K562 (cell line): Measurements from ENCODE around the gene KCNH2. TPM values are rescaled to one million over a fixed set of nuclear protein-coding genes. Genes with fewer than 3 reads are reported as not detected.

Source experiments
- CCAR2 ChIP-seq: fragments of 200-400 bp; formaldehyde crosslinking; IDR thresholded peaks from 2 replicates; pipeline ENCODE4 v1.6.1; 2017; ENCODE audit warnings: mild to moderate bottlenecking, low read depth, low read length
- CCNT2 ChIP-seq: IDR thresholded peaks from 2 replicates; pipeline ENCODE4 v1.6.1; 2011; ENCODE audit warnings: borderline replicate concordance, low read depth, mild to moderate bottlenecking, moderate library complexity, mixed read lengths, low read length; ENCODE audit not compliant: insufficient read length; ENCODE audit errors: extremely low read depth
- ELF1 ChIP-seq: fragments of 200-800 bp; sonication (Bioruptor generic); IDR thresholded peaks from 2 replicates; pipeline ENCODE4 v1.6.1; 2016; ENCODE audit warnings: missing genetic modification characterization, missing compliant biosample characterization
- ELF4 ChIP-seq: fragments of 450-650 bp; formaldehyde crosslinking; IDR thresholded peaks from 2 replicates; pipeline ENCODE4 v1.4.0; 2022; ENCODE audit warnings: missing genetic modification characterization
- HCFC1 ChIP-seq: IDR thresholded peaks from 2 replicates; pipeline ENCODE4 v1.6.1; 2012; ENCODE audit warnings: low read depth, low read length, improper control_type of control experiment
- HDAC1 ChIP-seq, 2 experiments: fragments of 450-650 bp; IDR thresholded peaks; 2 replicates each; pipeline ENCODE4 v1.6.1; 2016 to 2017; ENCODE audit warnings: inconsistent platforms in 1 of 2, mild to moderate bottlenecking in 1 of 2, moderate library complexity in 1 of 2
- HDAC2 ChIP-seq: fragments of 450-650 bp; IDR thresholded peaks from 2 replicates; pipeline ENCODE4 v1.6.1; 2016; ENCODE audit warnings: mild to moderate bottlenecking
- JUND ChIP-seq, 2 experiments: IDR thresholded peaks; 2 replicates in 1 of 2; 3 replicates in 1 of 2; pipeline ENCODE4 v1.6.1; 2011; ENCODE audit warnings: borderline replicate concordance in 2 of 2, low read depth in 2 of 2, low read length in 2 of 2, improper control_type of control experiment in 1 of 2, missing biosample characterization in 1 of 2, missing genetic modification characterization in 1 of 2, missing genetic modification reagents in 1 of 2
- KAT8 ChIP-seq: fragments of 450-650 bp; IDR thresholded peaks from 2 replicates; pipeline ENCODE4 v1.6.1; 2016; ENCODE audit warnings: low read depth, mild to moderate bottlenecking
- KLF6 ChIP-seq: fragments of 250-450 bp; sonication (Bioruptor Pico); IDR thresholded peaks from 2 replicates; pipeline ENCODE4 v1.4.0; 2020; ENCODE audit warnings: mild to moderate bottlenecking, moderate library complexity, borderline replicate concordance
- MAFK ChIP-seq: IDR thresholded peaks from 2 replicates; pipeline ENCODE4 v1.6.1; 2011; ENCODE audit warnings: low read length, improper control_type of control experiment
- NR1H2 ChIP-seq: sonication (generic); formaldehyde crosslinking; IDR thresholded peaks from 2 replicates; pipeline ENCODE4 v1.4.0; 2020; ENCODE audit warnings: mild to moderate bottlenecking, missing genetic modification reagents
- RFX1 ChIP-seq: fragments of 450-650 bp; IDR thresholded peaks from 2 replicates; pipeline ENCODE4 v1.6.1; 2016; ENCODE audit warnings: mild to moderate bottlenecking, moderate library complexity
- SP1 ChIP-seq: sonication (generic); formaldehyde crosslinking; IDR thresholded peaks from 2 replicates; pipeline ENCODE4 v1.8.1; 2022; ENCODE audit warnings: mild to moderate bottlenecking, missing genetic modification reagents
- ZNF347 ChIP-seq: fragments of 450-650 bp; formaldehyde crosslinking; IDR thresholded peaks from 2 replicates; pipeline ENCODE4 v1.4.0; 2020; ENCODE audit warnings: low read depth, mild to moderate bottlenecking, moderate library complexity
- ZNF76 ChIP-seq: fragments of 250-450 bp; sonication (Bioruptor Pico); IDR thresholded peaks from 2 replicates; pipeline ENCODE4 v1.4.0; 2020; ENCODE audit warnings: mild to moderate bottlenecking, moderate library complexity, borderline replicate concordance
- ZSCAN29 ChIP-seq: fragments of 450-650 bp; IDR thresholded peaks from 2 replicates; pipeline ENCODE4 v1.6.1; 2017
- polyA plus RNA-seq, 8 experiments: library from polyadenylated mRNA; depleted of rRNA in 4 of 8; stranded (reverse) in 5 of 8; unstranded in 3 of 8; fragments of >200 nt; fragmentation: Nextera tagmentation in 2 of 8; fragmentation: Illumina TruSeq in 1 of 8; extraction: Ambion mirVana in 2 of 8; extraction: Trizol in 1 of 8; gene quantifications; 2 replicates each; pipeline versions ENCODE4 v1.2.1 to v1.2.3, GENCODE V29; 2011 to 2014; ENCODE audit warnings: inconsistent platforms in 1 of 8, missing spikeins in 1 of 8
- total RNA-seq, 7 experiments: library from RNA; depleted of rRNA in 6 of 7; stranded (reverse); fragments of >200 nt in 6 of 7; fragmentation: Illumina TruSeq in 2 of 7; extraction: Trizol in 2 of 7; gene quantifications; 2 replicates each; pipeline versions ENCODE4 v1.2.1 to v1.2.3, GENCODE V29; 2011 to 2021; ENCODE audit warnings: low replicate concordance in 1 of 7
- TF ChIP-seq, protein P1 (sequence below): IDR thresholded peaks from 2 replicates; pipeline ENCODE4 v1.6.1; 2011; ENCODE audit warnings: borderline replicate concordance, low read depth, mild to moderate bottlenecking, moderate library complexity, low read length; ENCODE audit not compliant: insufficient read depth, poor library complexity, severe bottlenecking
- TF ChIP-seq, protein P2 (sequence below), 2 experiments: fragments of 450-650 bp in 1 of 2; sonication (generic) in 1 of 2; formaldehyde crosslinking in 1 of 2; IDR thresholded peaks in 1 of 2; conservative IDR thresholded peaks in 1 of 2; 2 replicates each; pipeline versions ENCODE4 v1.6.1 to v1.8.1; 2016 to 2023; ENCODE audit warnings: mild to moderate bottlenecking in 2 of 2, moderate library complexity in 2 of 2, inconsistent platforms in 1 of 2, missing genetic modification reagents in 1 of 2

KCNH2 gene
- total and polyA plus RNA-seq, 9 of the 15 experiments (the other 6 are each of a cell fraction or from before 2014, with no cell fraction given) = 18.1 to 368 (median 218) TPM

DNA sequence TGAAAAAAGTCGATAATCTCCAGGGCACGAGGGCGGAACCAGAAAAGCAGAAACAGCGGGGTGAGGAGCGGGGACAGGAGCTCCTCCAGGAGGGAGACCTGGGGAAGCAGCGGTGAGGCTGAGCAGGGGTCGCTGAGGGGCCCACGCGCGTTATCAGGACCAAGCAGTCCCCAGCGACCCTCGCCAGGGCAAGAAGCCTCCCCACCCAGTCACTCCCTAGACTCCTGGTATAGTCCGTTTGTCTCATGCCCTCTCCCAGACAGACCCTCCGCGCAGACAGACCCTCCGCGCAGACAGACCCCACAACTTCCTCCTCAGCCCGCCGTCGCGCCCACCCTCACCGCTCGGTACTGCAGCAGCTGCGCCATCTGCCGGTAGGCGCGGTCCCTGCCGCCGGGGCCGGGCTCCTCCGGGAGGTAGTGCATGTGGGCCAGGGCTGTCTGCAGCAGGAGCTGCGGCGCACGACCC, 39.9 kb upstream of the KCNH2 start (continued):
- TF ChIP-seq ELF4 (CRISPR knock-in tag) = no peak
- no peak for TF ChIP-seq CCAR2
- TF ChIP-seq ZNF347 (CRISPR knock-in tag) = no peak
- no peak for TF ChIP-seq KLF6 (CRISPR knock-in tag)
- no peak; the same call in 1 of the 2 replicates for TF ChIP-seq NR1H2 (CRISPR knock-in tag)
- TF ChIP-seq HCFC1 = no peak
- TF ChIP-seq ELF1 (tag) = peak; percentile 64
- TF ChIP-seq, protein P1, sequence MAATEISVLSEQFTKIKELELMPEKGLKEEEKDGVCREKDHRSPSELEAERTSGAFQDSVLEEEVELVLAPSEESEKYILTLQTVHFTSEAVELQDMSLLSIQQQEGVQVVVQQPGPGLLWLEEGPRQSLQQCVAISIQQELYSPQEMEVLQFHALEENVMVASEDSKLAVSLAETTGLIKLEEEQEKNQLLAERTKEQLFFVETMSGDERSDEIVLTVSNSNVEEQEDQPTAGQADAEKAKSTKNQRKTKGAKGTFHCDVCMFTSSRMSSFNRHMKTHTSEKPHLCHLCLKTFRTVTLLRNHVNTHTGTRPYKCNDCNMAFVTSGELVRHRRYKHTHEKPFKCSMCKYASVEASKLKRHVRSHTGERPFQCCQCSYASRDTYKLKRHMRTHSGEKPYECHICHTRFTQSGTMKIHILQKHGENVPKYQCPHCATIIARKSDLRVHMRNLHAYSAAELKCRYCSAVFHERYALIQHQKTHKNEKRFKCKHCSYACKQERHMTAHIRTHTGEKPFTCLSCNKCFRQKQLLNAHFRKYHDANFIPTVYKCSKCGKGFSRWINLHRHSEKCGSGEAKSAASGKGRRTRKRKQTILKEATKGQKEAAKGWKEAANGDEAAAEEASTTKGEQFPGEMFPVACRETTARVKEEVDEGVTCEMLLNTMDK = peak; percentile 82
- peak; percentile 42 for TF ChIP-seq SP1 (CRISPR knock-in tag)
- peak; percentile 73; the same call in 1 of the 2 replicates for TF ChIP-seq ZNF76
- peak in 1 of 2 experiments; percentile 91; a peak in 2 of 4 replicates for TF ChIP-seq HDAC1 (IDR thresholded peaks at IDR 0.05)
- 0 out of 2 replicates have a peak, but pooled peaks have one; percentile 45 for TF ChIP-seq JUND (IDR thresholded peaks at IDR 0.05; ENCODE audit: borderline replicate concordance, low read depth, low read length)
- TF ChIP-seq JUND (tag; IDR thresholded peaks at IDR 0.05; ENCODE audit: borderline replicate concordance, low read depth, low read length) = peak; percentile 20; the same call in 1 of the 3 replicates
- no peak for TF ChIP-seq CCNT2
- peak; percentile 92; the same call in 1 of the 2 replicates for TF ChIP-seq HDAC2
- no peak for TF ChIP-seq ZSCAN29
- TF ChIP-seq, protein P2, sequence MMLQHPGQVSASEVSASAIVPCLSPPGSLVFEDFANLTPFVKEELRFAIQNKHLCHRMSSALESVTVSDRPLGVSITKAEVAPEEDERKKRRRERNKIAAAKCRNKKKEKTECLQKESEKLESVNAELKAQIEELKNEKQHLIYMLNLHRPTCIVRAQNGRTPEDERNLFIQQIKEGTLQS (IDR thresholded peaks at IDR 0.05) = no peak
- TF ChIP-seq, protein P2 (CRISPR knock-in tag; conservative IDR thresholded peaks at IDR 0.05) = no peak; the same call in 1 of the 2 replicates
- TF ChIP-seq MAFK = no peak
- peak; percentile 74; the same call in 1 of the 2 replicates for TF ChIP-seq RFX1
- TF ChIP-seq KAT8 = no peak
